DOHH2 (cell line): ENCODE measurements around the gene HOXB3.

Experiments
- H3F3A ChIP-seq: fragments of 200-600 bp; sonication (generic), shearing (Covaris generic); 2 replicates; pipeline ENCODE4 v1.6.0; 2016; ENCODE audit warnings: antibody characterized with exemption, mild to moderate bottlenecking; ENCODE audit not compliant: control insufficient read depth, insufficient read depth
- H3K27ac ChIP-seq: fragments of 200-600 bp; sonication (generic); 2 replicates; pipeline ENCODE4 v1.5.1; 2014; ENCODE audit warnings: low read depth, mild to moderate bottlenecking, low read length, moderate library complexity
- H3K27me3 ChIP-seq: fragments of 200-600 bp; sonication (generic); 2 replicates; pipeline ENCODE4 v1.6.1; 2014; ENCODE audit warnings: mild to moderate bottlenecking, low read length, mixed read lengths; ENCODE audit not compliant: control insufficient read depth
- H3K36me3 ChIP-seq: fragments of 200-600 bp; sonication (generic); 2 replicates; pipeline ENCODE4 v1.6.1; 2014; ENCODE audit warnings: mild to moderate bottlenecking, low read length, moderate library complexity, mixed read lengths; ENCODE audit not compliant: control insufficient read depth
- H3K4me1 ChIP-seq: fragments of 200-600 bp; sonication (generic); 2 replicates; pipeline ENCODE4 v1.6.1; 2014; ENCODE audit warnings: mild to moderate bottlenecking, low read length, mixed read lengths; ENCODE audit not compliant: control insufficient read depth
- H3K4me2 ChIP-seq: fragments of 200-600 bp; sonication (generic); 2 replicates; pipeline ENCODE4 v1.6.0; 2014; ENCODE audit warnings: mild to moderate bottlenecking, low read length, moderate library complexity
- H3K4me3 ChIP-seq: fragments of 200-600 bp; sonication (generic); 2 replicates; pipeline ENCODE4 v1.5.1; 2014; ENCODE audit warnings: mild to moderate bottlenecking, low read length, mixed read lengths
- H3K79me2 ChIP-seq: fragments of 200-600 bp; sonication (generic); 2 replicates; pipeline ENCODE4 v1.6.1; 2014; ENCODE audit warnings: mild to moderate bottlenecking, low read length, mixed read lengths; ENCODE audit not compliant: control insufficient read depth
- H3K9me2 ChIP-seq: fragments of 200-600 bp; sonication (generic); replicated peaks from 2 replicates; pipeline ENCODE4 v1.6.1; 2014; ENCODE audit warnings: mild to moderate bottlenecking, low read length, mixed read lengths; ENCODE audit not compliant: control insufficient read depth
- H3K9me3 ChIP-seq: fragments of 200-600 bp; sonication (generic); 2 replicates; pipeline ENCODE4 v1.6.1; 2014; ENCODE audit warnings: antibody characterized with exemption, low read length, mixed read lengths; ENCODE audit not compliant: control insufficient read depth, insufficient read depth
- H4K20me1 ChIP-seq: fragments of 200-600 bp; sonication (generic); 2 replicates; pipeline ENCODE4 v1.6.0; 2014; ENCODE audit warnings: low read depth, mild to moderate bottlenecking, antibody characterized with exemption, low read length, moderate library complexity; ENCODE audit not compliant: control insufficient read depth, insufficient read depth
- EZH2phosphoT487 ChIP-seq: fragments of 200-600 bp; sonication (generic); IDR thresholded peaks from 2 replicates; pipeline ENCODE4 v1.6.1; 2017; ENCODE audit warnings: borderline replicate concordance, mild to moderate bottlenecking, antibody characterized with exemption, low read length, moderate library complexity, mixed read lengths
- TF ChIP-seq, protein P1 (sequence below): fragments of 200-600 bp; sonication (generic); IDR thresholded peaks from one replicate; pipeline ENCODE4 v1.5.1; 2014; ENCODE audit warnings: antibody characterized with exemption, mild to moderate bottlenecking, low read depth, low read length; ENCODE audit not compliant: poor library complexity, severe bottlenecking

Gene HOXB3

DNA sequence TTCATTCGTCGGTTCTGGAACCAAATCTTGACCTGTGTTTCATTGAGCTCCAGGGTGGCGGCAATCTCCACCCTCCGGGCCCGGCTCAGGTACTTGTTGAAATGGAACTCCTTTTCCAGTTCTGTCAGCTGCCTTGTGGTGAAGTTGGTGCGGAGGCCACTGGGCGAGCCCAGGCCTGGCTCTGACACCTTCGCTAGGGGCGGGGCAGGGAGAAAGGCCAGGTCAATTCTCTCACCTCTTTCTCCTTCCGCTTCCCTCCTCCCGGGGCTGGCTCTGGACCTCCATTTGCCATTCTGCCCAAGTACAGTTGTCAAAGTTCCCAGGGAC, 60.4 kb downstream of the HOXB3 start:
- Histone ChIP-seq H3K27me3 (peaks cover 4% of the 10 kb centered on the region; the same call in 1 of the 2 replicates), H3K9me2 (no peaks in the 10 kb centered on the region), H3K79me2 (no peaks in the 10 kb centered on the region)

DNA sequence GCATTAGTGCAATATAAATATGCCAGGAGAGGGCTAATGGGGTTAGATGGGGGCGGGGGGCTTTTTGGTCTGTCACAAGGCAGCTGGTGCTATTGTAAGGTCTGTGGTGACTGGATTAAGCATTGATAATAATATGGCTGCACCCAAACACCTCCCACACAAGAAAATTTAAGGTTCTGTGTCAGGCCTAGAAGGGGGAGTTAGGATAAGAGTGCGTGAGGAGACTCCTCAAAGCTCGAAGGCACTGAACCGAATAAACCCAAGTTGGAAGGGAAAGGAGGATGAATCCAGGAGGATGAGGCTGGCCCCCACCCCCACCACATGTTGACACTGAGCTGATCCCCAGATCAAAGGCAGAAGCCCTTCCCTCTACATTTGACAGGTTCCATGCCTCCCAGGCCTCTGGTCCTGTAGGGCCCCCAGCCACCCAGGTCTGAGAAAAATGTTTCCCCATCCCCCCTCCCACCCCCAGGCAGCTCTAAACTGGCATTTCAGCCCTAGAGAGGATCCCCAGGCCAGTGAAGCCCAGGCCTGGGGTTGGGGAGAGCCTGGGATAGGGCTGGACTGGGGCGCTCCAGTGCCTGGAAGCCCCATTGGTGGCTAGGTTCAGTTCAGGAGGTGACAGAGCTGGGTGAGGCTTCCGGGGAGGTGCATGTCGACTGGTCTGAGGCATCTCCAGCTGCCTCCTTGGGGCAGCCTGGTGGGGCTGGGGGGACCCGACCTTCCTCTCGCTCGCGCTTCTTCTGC, 60.9 kb downstream of the HOXB3 start:
- Histone ChIP-seq H3K27ac (no peak overlapping the region), H4K20me1 (no peaks in the 10 kb centered on the region; the same call in 1 of the 2 replicates), H3F3A (no peaks in the 10 kb centered on the region), H3K9me3 (no peaks in the 10 kb centered on the region), H3K4me1 (no peaks in the 10 kb centered on the region), H3K36me3 (no peaks in the 10 kb centered on the region), H3K4me2 (no peak overlapping the region), H3K27me3 (peaks cover 3% of the 10 kb centered on the region; the same call in 1 of the 2 replicates), H3K9me2 (no peaks in the 10 kb centered on the region), H3K4me3 (no peak overlapping the region), H3K79me2 (no peaks in the 10 kb centered on the region)
- TF ChIP-seq, protein P1, sequence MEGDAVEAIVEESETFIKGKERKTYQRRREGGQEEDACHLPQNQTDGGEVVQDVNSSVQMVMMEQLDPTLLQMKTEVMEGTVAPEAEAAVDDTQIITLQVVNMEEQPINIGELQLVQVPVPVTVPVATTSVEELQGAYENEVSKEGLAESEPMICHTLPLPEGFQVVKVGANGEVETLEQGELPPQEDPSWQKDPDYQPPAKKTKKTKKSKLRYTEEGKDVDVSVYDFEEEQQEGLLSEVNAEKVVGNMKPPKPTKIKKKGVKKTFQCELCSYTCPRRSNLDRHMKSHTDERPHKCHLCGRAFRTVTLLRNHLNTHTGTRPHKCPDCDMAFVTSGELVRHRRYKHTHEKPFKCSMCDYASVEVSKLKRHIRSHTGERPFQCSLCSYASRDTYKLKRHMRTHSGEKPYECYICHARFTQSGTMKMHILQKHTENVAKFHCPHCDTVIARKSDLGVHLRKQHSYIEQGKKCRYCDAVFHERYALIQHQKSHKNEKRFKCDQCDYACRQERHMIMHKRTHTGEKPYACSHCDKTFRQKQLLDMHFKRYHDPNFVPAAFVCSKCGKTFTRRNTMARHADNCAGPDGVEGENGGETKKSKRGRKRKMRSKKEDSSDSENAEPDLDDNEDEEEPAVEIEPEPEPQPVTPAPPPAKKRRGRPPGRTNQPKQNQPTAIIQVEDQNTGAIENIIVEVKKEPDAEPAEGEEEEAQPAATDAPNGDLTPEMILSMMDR, result no peak
- no peak for TF ChIP-seq EZH2phosphoT487

More for the DNA sequence above, 60.4 kb downstream of the HOXB3 start:
- no peaks in the 10 kb centered on the region for H3K36me3 ChIP-seq
- H3K27ac ChIP-seq, result no peak overlapping the region
- TF ChIP-seq, protein P1, result no peak
- no peak for TF ChIP-seq EZH2phosphoT487
- no peak overlapping the region for H3K4me2 ChIP-seq
- no peaks in the 10 kb centered on the region for H3F3A ChIP-seq
- H3K9me3 ChIP-seq, result no peaks in the 10 kb centered on the region
- H3K4me1 ChIP-seq, result no peaks in the 10 kb centered on the region
- H4K20me1 ChIP-seq, result no peaks in the 10 kb centered on the region; the same call in 1 of the 2 replicates
- H3K4me3 ChIP-seq, result no peak overlapping the region

DNA sequence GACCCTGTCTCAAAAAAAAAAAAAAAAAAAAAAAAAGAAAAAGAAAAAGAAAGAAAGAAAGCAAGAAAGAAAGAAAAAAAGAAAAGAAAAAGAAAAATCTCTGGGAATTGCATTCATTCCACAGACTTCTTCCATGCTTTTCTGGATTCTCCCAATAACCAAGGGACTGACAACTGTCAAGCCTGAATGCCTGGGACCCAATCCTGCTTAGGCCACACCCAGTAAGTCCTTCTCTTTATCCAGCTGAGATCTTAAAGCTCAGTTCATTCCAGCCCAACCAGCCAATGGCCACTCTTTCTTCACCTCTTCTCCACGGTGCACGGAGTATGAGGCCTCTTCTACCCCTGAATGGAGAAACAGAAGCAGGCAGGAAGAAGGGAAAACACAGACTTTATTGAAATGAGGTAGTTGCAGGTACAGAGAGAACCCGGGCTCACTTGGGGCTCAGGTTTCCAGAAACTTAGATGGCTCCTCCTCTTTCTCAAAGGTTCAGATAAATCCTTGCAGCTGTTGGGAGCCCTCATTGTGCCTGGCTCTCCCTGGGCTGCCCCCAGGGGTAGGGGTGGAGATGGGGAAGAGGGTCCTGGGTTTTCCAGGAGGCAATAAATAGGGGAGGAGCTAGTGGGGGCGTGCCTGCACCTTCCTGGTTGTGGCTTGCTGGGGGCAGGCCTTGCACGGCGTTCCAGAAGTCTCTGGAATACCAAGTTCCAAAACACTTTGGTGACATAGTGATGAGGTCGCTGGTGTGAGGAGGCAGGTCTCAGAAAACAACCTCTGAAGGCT, 61.7 kb downstream of the HOXB3 start:
- Histone ChIP-seq H3K27ac (no peak overlapping the region), H3K79me2 (no peaks in the 10 kb centered on the region), H3K9me3 (no peaks in the 10 kb centered on the region), H3K27me3 (peaks cover 11% of the 10 kb centered on the region; the same call in 1 of the 2 replicates), H3K36me3 (no peaks in the 10 kb centered on the region), H3F3A (no peaks in the 10 kb centered on the region), H3K4me2 (no peak overlapping the region), H4K20me1 (no peaks in the 10 kb centered on the region; the same call in 1 of the 2 replicates), H3K4me3 (no peak overlapping the region), H3K9me2 (no peaks in the 10 kb centered on the region), H3K4me1 (no peaks in the 10 kb centered on the region)
- TF ChIP-seq, protein P1, result no peak
- no peak for TF ChIP-seq EZH2phosphoT487
